SK-N-SH (cell line): ENCODE results near the gene CFAP65. TPM values are rescaled to one million over a fixed set of nuclear protein-coding genes. Genes with fewer than 3 reads are reported as not detected.

Experiments
- CTCF ChIA-PET: fragments of 300-600, 350-600 bp; formaldehyde crosslinking; extraction: SDS; loops from one replicate; lab custom pipeline; 2021; lab: Yijun Ruan, JAX
- POLR2A ChIA-PET: fragments of 350-600 bp; sonication (Branson Sonifier 250); formaldehyde crosslinking; extraction: SDS; loops from one replicate; lab custom pipeline; 2020; ENCODE audit warnings: antibody characterized with exemption, inconsistent platforms; lab: Yijun Ruan, JAX
- DNase-seq: peaks from one replicate; pipeline ENCODE4 v3.0.0; 2012
- H2AFZ ChIP-seq: fragments of 200-600 bp; sonication (generic); 2 replicates; pipeline ENCODE4 v1.8.1; 2016; ENCODE audit warnings: antibody characterized with exemption, mild to moderate bottlenecking, low read depth
- H3F3A ChIP-seq: fragments of 200-600 bp; sonication (generic); replicated peaks from 2 replicates; pipeline ENCODE3; 2016; ENCODE audit warnings: antibody characterized with exemption, mild to moderate bottlenecking; ENCODE audit not compliant: insufficient read depth
- H3K27ac ChIP-seq, 2 experiments: fragments of 200-500 bp in 1 of 2; fragments of 200-600 bp in 1 of 2; sonication (Bioruptor generic) in 1 of 2; sonication (generic), shearing (Covaris generic) in 1 of 2; 2 replicates each; pipeline versions ENCODE4 v1.5.1 to v1.6.1; 2014 to 2016; ENCODE audit warnings: low read depth in 2 of 2, inconsistent platforms in 1 of 2, low read length in 1 of 2, mild to moderate bottlenecking in 1 of 2, mixed read lengths in 1 of 2
- H3K27me3 ChIP-seq: fragments of 200-600 bp; sonication (generic), shearing (Covaris generic); 2 replicates; pipeline ENCODE4 v1.6.1; 2016; ENCODE audit warnings: mixed run types; ENCODE audit not compliant: insufficient read depth
- H3K36me3 ChIP-seq, 2 experiments: fragments of 200-500 bp in 1 of 2; fragments of 200-600 bp in 1 of 2; sonication (Bioruptor generic) in 1 of 2; sonication (generic) in 1 of 2; replicated peaks in 1 of 2; 2 replicates each; pipeline versions ENCODE3 to v1.5.1; 2014 to 2016; ENCODE audit warnings: low read length in 1 of 2, mild to moderate bottlenecking in 1 of 2; ENCODE audit not compliant: insufficient read depth in 2 of 2, control insufficient read depth in 1 of 2
- H3K4me1 ChIP-seq, 2 experiments: fragments of 200-500 bp in 1 of 2; fragments of 200-600 bp in 1 of 2; sonication (Bioruptor generic) in 1 of 2; sonication (generic), shearing (Covaris generic) in 1 of 2; 2 replicates each; pipeline versions ENCODE4 v1.5.1 to v1.6.1; 2014 to 2016; ENCODE audit warnings: low read depth in 1 of 2, low read length in 1 of 2, mixed run types in 1 of 2; ENCODE audit not compliant: insufficient read depth in 2 of 2, control insufficient read depth in 1 of 2
- H3K4me2 ChIP-seq: fragments of 200-600 bp; sonication (generic), shearing (Covaris generic); 2 replicates; pipeline ENCODE4 v1.6.1; 2017; ENCODE audit warnings: mixed run types
- H3K4me3 ChIP-seq, 2 experiments: fragments of 200-500 bp in 1 of 2; fragments of 200-600 bp in 1 of 2; sonication (Bioruptor generic) in 1 of 2; sonication (generic), shearing (Covaris generic) in 1 of 2; 2 replicates each; pipeline versions ENCODE4 v1.5.1 to v1.8.1; 2014 to 2016; ENCODE audit warnings: low read depth in 2 of 2, inconsistent platforms in 1 of 2, low read length in 1 of 2, mild to moderate bottlenecking in 1 of 2, mixed read lengths in 1 of 2, moderate library complexity in 1 of 2
- H3K79me2 ChIP-seq: fragments of 200-600 bp; sonication (generic); 2 replicates; pipeline ENCODE4 v1.8.1; 2017; ENCODE audit warnings: mild to moderate bottlenecking; ENCODE audit not compliant: insufficient read depth
- H3K9ac ChIP-seq: fragments of 200-600 bp; sonication (generic); 2 replicates; pipeline ENCODE4 v1.6.1; 2017; ENCODE audit warnings: mixed run types
- H3K9me2 ChIP-seq: fragments of 200-600 bp; sonication (generic); 2 replicates; pipeline ENCODE4 v1.6.1; 2017; ENCODE audit warnings: mixed run types
- H3K9me3 ChIP-seq: fragments of 200-600 bp; sonication (generic); 2 replicates; pipeline ENCODE4 v1.6.1; 2017; ENCODE audit warnings: mixed run types, mild to moderate bottlenecking, moderate library complexity
- H4K20me1 ChIP-seq: fragments of 200-600 bp; sonication (generic); 2 replicates; pipeline ENCODE4 v1.6.1; 2017; ENCODE audit warnings: mild to moderate bottlenecking, mixed run types; ENCODE audit not compliant: insufficient read depth
- FOXJ3 ChIP-seq: sonication (generic); formaldehyde crosslinking; IDR thresholded peaks from 2 replicates; pipeline ENCODE4 v1.5.1; 2020; ENCODE audit warnings: mild to moderate bottlenecking, missing genetic modification reagents
- FOXM1 ChIP-seq: IDR thresholded peaks from 2 replicates; pipeline ENCODE4 v1.4.0; 2012; ENCODE audit warnings: low read depth, mild to moderate bottlenecking
- GABPA ChIP-seq: IDR thresholded peaks from 2 replicates; pipeline ENCODE4 v1.4.0; 2012; ENCODE audit warnings: low read depth, mild to moderate bottlenecking
- GATA2 ChIP-seq: sonication (generic); formaldehyde crosslinking; IDR thresholded peaks from 2 replicates; pipeline ENCODE4 v1.5.0; 2020; ENCODE audit warnings: mild to moderate bottlenecking, missing genetic modification reagents
- IRF3 ChIP-seq: fragments of 150-350 bp; IDR thresholded peaks from 2 replicates; pipeline ENCODE4 v1.6.1; 2016; ENCODE audit warnings: mild to moderate bottlenecking, low read depth, low read length
- JUND ChIP-seq: IDR thresholded peaks from 2 replicates; pipeline ENCODE4 v1.4.0; 2012
- MEF2A ChIP-seq: IDR thresholded peaks from 2 replicates; pipeline ENCODE4 v1.4.0; 2012; ENCODE audit warnings: low read depth, borderline replicate concordance
- NFIC ChIP-seq: IDR thresholded peaks from 2 replicates; pipeline ENCODE4 v1.4.0; 2012; ENCODE audit warnings: borderline replicate concordance
- NRF1 ChIP-seq: IDR thresholded peaks from 2 replicates; pipeline ENCODE4 v1.6.1; 2012; ENCODE audit warnings: low read depth, mild to moderate bottlenecking, low read length
- POLR2AphosphoS5 ChIP-seq: IDR thresholded peaks from 2 replicates; pipeline ENCODE4 v1.6.1; 2012; ENCODE audit warnings: low read depth, low read length
- RCOR1 ChIP-seq: fragments of 150-350 bp; IDR thresholded peaks from 2 replicates; pipeline ENCODE4 v1.6.1; 2017; ENCODE audit warnings: antibody characterized with exemption, low read length
- REST ChIP-seq: IDR thresholded peaks from 2 replicates; pipeline ENCODE4 v1.6.1; 2012; ENCODE audit warnings: mild to moderate bottlenecking, low read depth, low read length, moderate library complexity
- RFX5 ChIP-seq: IDR thresholded peaks from 2 replicates; pipeline ENCODE4 v1.6.1; 2012; ENCODE audit warnings: mild to moderate bottlenecking, improper control_type of control experiment, low read length
- SIN3A ChIP-seq: IDR thresholded peaks from 2 replicates; pipeline ENCODE4 v1.6.1; 2012; ENCODE audit warnings: low read depth, mild to moderate bottlenecking, low read length, moderate library complexity, borderline replicate concordance
- TCF12 ChIP-seq: IDR thresholded peaks from 2 replicates; pipeline ENCODE4 v1.4.0; 2012
- USF2 ChIP-seq: fragments of 150-350 bp; IDR thresholded peaks from 2 replicates; pipeline ENCODE4 v1.6.1; 2017; ENCODE audit warnings: antibody characterized with exemption, low read length, low read depth, borderline replicate concordance
- YY1 ChIP-seq: IDR thresholded peaks from 2 replicates; pipeline ENCODE4 v1.4.0; 2012; ENCODE audit warnings: low read depth, mild to moderate bottlenecking
- ZBTB33 ChIP-seq: IDR thresholded peaks from 2 replicates; pipeline ENCODE4 v1.4.0; 2012; ENCODE audit warnings: low read depth, borderline replicate concordance
- WGBS: methylation state at CpG from one replicate; pipeline ENCODE4 v1.1.6; 2017; ENCODE audit warnings: low lambda C conversion rate; 5-methylcytosine and 5-hydroxymethylcytosine counted together
- polyA plus RNA-seq, 3 experiments: library from polyadenylated mRNA; depleted of rRNA; stranded (reverse); fragments of >200 nt; gene quantifications; 2 replicates each; pipeline ENCODE4 v1.2.3, GENCODE V29; 2012

The CFAP65 gene
- polyA plus RNA-seq, 1 of the 3 experiments (the other 2 are of a cell fraction) = 0.95 TPM

GRCh38 chr2:219016721-219017120, 24.6 kb downstream of the CFAP65 start:
- H3K27me3 ChIP-seq = peaks cover 28% of the 10 kb centered on the region
- H3K36me3 ChIP-seq = no peaks in the 10 kb centered on the region
- DNase-seq = no peak
- TF ChIP-seq NRF1 (no peak), JUND (no peak), TCF12 (no peak), YY1 (no peak), REST (no peak), IRF3 (no peak), NFIC (no peak), MEF2A (no peak), GATA2 (CRISPR knock-in tag) (no peak), POLR2AphosphoS5 (no peak), GABPA (no peak), RFX5 (no peak), FOXM1 (no peak), FOXJ3 (CRISPR knock-in tag) (no peak), ZBTB33 (no peak), RCOR1 (no peak), SIN3A (no peak), USF2 (no peak)
- no peaks in the 10 kb centered on the region for H3F3A ChIP-seq
- no peaks in the 10 kb centered on the region for H3K9me3 ChIP-seq
- 78% methylated on average over 11 of the region's 11 CpGs for WGBS
- H2AFZ ChIP-seq = no peak overlapping the region
- H3K4me3 ChIP-seq = no peak overlapping the region
- CTCF ChIA-PET = interaction anchor here (1.2 to 20.3 kb wide), 7 partner anchors 11 to 143 kb away, joined by 3 to 258 read pairs (median 15); partner anchors contain the start of gene NHEJ1
- H3K27ac ChIP-seq = no peak overlapping the region
- H4K20me1 ChIP-seq = no peaks in the 10 kb centered on the region
- H3K4me1 ChIP-seq = peaks cover 0 to 46% of the 10 kb centered on the region in 2 experiments; a peak in 1 of 4 replicates
- no peaks in the 10 kb centered on the region for H3K79me2 ChIP-seq
- no peak overlapping the region for H3K9ac ChIP-seq
- no peak overlapping the region for H3K4me2 ChIP-seq
- POLR2A ChIA-PET = no interaction called here
- H3K9me2 ChIP-seq = no peaks in the 10 kb centered on the region
